Activated CD4-positive, alpha-beta T cell treated with anti-CD3 and anti-CD28 coated beads, Interleukin-10, Interleukin-2, amounts not matched to agents 100 ng/mL and 50 ng/mL, durations not matched to agents 16 hours and 8 hours (primary cell): ENCODE measurements around the gene HPCAL1.
A peak's percentile ranks its signal among the peaks of the same experiment; 100 is the strongest.

Experiments
- DNase-seq: peaks from one replicate; pipeline ENCODE4 v3.0.0-alpha.2; 2020

The HPCAL1 gene

DNA sequence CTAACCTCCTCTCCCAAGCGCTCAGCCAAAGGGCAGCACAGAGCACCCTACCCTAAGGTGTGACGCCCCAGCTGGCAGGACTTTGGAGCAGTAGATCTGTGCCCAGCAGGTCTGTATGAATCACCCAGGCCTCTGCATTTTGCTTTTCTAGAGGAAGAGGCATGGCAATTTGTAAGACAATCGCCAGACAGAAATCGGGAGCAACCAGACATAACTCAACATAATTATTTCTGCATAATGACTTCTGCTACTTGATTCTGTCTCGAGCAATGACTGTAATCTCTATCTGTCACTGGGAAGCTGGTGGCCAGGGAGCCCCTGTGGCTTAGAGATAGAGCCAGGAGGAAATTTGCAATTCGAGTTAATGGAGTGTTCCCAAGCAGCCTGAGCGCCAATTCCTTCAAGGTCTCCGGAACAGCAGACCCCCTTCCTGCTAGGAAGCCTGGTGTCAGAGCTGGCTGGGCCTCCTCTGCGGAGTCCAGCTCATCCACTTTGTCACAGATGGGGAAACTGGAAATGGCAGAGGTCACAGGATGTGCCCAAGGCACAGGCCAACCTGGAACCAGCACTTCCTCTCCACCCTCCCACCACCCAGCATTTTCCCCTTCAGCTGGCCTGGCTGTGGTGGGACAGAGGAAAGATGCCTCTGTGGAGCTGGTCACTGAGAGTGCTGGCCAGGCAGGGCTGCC, 90.4 kb downstream of the HPCAL1 start:
- DNase-seq: no peak

GRCh38 chr2:10393640-10393982, 90.9 kb downstream of the HPCAL1 start:
- DNase-seq: no peak

- no peak for DNase-seq
Measured at GRCh38 chr2:10395893-10396292, 93.2 kb downstream of the HPCAL1 start.

DNA sequence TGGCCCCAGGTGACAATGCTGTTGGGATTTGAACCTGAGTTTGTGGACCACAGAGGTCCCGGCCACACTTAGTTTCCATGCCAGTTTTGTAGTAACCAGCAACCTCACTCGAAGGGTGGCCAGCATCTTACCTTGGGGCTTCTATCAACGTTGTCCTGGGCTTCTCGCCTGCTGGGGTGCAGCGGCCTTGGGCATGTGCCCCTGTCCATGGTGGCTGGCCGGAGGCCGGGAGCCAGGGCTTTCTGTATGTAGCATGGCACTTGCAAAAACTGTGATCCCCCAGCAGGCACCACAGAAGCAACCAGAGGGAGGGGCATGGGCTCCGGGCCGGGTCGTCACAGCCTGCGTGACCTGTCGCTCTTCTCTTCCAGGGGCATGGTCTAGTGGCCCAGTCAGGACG, 93.8 kb downstream of the HPCAL1 start:
- DNase-seq: no peak

DNA sequence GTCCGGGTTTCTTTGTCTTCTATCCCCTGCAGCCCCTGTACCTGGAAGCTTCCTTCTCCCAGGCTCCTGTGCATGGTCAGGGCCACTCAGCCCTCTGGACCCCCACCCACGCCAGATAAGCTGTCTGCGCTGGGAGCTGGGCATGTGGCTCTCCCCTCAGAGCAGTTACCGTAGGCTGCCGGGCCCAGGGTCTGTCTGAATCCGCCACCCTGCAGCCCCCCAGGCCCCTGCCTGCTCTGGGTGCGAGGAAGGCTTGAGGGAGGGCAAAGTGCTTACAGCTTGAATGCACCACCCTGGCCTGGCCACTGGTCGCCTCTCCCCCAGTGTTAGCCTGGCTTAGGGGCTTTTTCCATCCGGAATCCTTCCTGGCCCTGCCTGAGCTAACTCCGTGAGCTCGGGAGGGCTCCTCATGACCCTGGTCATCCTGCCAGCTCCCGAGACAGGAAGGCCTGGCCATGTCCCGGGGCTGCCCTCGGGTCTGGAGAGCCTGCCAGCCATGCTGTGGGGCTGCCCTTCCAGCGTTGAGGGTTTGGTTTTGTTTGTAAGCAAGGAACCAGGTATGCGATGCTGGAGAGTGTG, 94.7 kb downstream of the HPCAL1 start:
- DNase-seq: no peak

DNA sequence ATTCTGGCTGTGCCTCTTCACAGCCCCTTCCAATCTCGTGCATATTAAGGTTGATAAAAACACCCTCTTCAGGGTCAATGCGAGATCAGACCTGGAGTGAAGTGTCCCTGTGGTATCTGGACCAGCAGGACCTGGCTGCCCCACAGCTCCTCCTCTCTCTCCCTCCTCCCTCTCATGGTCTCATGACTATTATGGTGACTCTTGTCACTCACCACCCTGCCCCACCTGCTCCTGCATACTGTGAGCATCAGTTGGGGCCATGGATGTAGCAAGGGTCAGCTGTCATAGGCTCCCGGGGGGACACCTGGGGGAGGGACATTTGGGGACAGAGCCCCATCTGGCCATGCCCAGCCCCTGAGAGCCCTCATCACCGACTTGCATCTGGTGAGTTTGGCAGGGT, 95.2 kb downstream of the HPCAL1 start:
- no peak for DNase-seq

DNA sequence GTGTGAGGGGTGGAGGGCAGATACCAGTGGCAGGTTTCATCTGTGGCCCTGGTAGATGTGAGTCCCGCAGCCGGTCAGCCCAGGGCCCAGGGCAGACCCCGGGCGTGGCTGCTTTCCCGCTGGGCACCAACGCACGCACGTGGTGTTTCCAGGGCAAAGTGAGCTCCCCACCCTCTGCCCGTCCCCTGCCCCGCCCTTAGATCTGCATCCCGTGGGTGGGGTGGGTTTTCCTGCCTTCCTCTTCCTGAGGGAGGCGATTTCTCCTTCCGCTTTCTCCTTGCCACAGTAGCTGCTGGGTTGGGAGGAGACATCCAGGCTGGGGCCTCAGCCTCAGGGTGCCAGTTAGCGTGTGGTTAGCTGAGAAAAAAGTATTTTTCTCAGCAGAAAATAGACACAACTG, 95.8 kb downstream of the HPCAL1 start:
- DNase-seq: no peak

GRCh38 chr2:10399358-10399757, 96.7 kb downstream of the HPCAL1 start:
- no peak for DNase-seq

- DNase-seq: no peak
Measured at GRCh38 chr2:10400002-10400401, 97.3 kb downstream of the HPCAL1 start.

GRCh38 chr2:10400568-10400977, 97.9 kb downstream of the HPCAL1 start:
- DNase-seq: peak; percentile 71

DNA sequence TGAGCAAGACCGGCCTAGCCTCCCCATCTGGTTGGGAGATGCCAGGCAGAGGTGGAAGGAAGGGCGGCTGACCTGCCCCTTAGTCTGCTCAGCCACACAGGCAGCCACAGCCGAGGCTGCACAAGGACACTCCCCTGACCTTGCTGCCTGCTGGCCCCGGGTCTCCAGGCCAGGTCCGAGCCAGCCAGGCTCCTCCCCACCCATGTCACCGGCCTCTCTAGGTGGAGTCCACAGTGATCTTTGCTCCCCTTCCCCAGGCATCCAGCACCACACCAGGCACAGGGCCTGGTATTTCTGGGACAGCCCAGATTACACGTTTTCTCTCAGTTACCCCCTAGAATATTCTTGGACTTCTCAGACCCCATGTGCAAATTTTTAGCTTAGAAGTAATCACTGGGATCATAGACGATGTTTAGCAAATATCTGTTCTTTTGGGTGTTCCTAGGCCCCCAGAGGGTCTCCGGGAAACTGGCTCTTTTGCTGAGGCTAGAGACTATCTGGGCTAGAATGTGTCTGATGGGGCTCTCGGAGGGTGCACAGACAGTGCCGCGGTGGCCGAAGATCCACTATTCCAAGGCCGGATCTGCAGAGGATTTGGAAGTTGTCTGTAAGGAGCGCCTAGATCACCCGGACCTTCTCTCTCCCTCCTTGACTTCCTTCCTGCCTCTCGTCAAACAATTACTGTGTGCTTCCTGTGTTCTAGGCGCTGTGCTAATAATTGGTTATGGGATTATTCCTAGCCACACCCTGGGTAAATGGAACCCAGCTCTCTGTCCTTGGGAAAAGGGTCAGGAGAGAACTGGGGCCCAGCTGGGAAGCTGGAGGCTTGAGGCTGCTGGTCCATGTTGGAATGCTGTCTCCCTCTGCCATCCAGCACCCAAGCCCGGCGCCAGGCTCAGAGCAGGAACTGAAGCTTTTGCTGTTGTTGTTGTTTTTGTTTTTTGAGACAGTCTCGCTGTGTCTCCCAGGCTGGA, 98.6 kb downstream of the HPCAL1 start:
- DNase-seq: no peak

- DNase-seq: no peak
Measured at GRCh38 chr2:10402062-10402585, 99.4 kb downstream of the HPCAL1 start.

DNA sequence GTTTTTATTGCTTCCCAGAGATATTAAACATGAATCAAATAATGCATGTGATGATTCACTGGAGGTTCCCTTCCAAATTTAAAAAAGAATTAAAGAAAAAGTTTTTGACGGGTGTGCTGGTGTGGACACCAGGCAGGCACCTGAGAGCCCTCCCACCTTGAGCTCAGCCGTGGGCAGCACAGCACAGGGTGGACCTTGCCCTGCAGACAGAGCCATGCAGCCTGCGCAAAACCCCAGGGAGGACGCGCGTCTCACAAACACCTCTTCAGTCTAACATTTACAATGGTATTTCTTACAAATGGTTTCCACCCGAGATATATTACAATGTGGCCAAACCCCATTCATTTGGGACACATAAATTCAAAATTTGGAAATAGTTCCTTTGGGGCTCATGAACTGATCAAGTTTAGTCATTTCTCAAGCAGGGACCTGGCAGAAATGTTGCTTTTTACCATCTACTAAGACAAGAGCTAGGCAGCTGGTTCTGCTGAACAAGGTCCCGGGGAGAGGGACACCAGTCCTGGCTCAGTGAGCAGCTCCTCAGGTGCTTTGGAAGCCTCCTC, 100.0 kb downstream of the HPCAL1 start:
- no peak for DNase-seq

DNA sequence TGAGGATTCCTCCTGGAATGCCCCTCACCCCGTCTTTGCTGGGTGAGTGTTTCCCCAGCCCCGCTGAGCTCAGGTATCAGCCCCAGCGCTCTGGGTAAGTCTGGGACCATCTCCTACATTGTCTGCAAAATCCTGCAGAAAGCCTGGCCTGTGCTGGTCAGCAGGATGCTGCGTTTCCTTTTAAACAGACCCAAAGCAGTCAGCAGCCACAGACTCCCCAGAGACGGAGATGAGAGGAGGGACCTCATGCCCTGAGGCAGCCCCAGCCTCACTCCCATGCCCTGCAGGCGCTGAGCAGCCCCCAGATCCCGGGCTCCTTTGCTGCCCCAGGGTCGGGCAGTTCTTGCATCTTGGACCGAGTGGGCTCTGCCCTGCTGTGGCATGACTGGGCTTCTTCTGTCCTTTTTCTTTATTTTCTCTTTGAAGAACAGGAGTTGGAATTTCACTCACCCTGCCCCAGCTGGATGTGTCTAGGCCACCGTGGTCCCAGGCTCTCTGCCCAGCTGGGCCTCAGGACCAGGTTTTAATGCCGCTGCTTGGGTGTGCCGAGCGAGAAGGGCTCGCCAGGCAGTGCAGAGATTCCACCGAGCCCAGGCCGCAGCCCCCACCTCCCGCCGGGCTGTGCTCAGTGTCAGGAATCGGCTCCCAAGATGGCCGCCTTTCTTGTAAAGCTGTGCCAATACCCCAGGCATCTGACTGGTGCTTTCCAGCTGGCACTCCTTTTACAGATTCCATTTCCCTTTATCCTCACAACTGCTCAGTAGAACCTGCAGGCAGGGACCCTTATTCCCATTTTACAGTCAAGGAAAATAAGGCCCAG, 101.8 kb downstream of the HPCAL1 start:
- no peak for DNase-seq

DNA sequence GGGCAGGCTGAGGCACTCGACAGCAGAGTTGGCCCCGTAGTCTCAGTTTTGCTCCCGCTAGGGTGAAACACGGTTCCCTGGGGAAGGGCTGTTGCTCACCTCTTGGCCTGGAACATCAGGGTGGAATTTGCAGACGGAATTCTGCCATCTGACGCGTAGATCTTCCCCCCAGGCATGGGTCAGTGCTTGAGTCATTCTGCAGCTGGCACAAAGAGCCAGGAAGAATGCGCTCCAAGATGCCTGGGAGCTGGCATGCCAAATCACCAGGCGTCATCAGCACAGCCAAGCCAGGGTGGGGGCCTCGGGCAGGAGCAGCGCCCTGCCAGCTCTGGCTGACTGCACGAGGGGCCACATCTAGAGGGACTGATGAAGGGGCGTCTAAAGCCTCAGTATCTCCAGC, 102.7 kb downstream of the HPCAL1 start:
- no peak for DNase-seq

DNA sequence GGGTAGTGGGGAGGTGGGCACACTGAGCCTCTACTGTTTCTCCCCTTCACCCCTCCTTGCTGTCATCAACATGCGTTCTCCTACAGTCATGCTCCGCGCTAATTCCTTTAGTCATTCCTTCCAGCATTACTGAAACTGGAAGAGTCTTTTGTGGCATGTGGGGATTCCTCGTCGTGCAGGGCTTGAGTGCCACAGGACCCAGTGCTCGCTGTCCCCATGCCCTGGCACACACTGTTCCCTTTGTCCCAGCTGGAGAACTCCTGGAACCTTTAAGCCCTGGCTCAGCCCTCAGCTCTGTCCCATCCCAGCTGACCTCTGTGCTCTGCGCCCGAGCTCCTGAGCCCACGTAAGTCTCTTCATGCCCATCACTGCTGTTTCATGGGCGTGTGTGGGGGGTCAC, 103.3 kb downstream of the HPCAL1 start:
- DNase-seq: no peak

GRCh38 chr2:10406491-10407188, 103.9 kb downstream of the HPCAL1 start:
- no peak for DNase-seq

GRCh38 chr2:10407432-10407831, 104.7 kb downstream of the HPCAL1 start:
- DNase-seq: no peak

DNA sequence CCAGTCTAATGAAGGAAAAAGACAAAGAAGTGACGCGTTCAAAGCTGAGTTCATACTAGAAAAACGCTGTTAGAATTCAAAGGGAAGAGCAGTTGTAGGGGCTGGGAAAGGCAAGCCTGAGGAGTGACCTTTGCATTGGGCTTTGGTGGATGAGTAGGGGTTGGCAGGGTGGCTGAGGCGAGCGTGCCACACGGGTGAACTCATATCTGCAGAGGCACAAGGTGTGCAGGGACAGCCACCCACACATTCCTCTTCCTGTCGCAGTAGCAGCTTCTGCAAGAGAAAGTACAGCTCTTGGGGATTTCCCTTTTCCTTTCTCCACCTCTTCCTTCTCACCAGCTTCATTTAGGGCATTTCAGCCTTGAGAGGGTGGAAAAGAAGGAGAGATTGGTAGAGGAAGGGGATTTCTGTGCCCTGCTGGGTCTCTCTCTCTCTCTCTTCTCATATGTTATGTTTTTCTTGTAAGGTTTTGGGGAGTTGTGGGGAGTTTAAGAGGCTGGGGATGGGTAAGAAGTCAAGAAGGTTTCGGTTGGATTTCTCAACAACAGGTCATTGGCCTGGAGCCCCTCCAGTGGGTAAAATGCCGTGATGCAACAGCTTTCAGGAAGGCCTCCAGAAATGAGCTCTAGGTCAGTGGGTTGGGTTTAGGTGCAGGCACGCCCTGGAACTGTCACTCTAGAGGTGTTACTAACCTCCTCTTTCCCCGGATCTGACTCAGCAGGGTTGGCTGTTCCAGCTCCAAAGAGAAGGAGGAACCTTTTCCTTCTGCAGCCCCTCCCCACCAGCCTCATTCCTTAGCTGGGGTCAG, 105.3 kb downstream of the HPCAL1 start:
- DNase-seq: peak; percentile 91

DNA sequence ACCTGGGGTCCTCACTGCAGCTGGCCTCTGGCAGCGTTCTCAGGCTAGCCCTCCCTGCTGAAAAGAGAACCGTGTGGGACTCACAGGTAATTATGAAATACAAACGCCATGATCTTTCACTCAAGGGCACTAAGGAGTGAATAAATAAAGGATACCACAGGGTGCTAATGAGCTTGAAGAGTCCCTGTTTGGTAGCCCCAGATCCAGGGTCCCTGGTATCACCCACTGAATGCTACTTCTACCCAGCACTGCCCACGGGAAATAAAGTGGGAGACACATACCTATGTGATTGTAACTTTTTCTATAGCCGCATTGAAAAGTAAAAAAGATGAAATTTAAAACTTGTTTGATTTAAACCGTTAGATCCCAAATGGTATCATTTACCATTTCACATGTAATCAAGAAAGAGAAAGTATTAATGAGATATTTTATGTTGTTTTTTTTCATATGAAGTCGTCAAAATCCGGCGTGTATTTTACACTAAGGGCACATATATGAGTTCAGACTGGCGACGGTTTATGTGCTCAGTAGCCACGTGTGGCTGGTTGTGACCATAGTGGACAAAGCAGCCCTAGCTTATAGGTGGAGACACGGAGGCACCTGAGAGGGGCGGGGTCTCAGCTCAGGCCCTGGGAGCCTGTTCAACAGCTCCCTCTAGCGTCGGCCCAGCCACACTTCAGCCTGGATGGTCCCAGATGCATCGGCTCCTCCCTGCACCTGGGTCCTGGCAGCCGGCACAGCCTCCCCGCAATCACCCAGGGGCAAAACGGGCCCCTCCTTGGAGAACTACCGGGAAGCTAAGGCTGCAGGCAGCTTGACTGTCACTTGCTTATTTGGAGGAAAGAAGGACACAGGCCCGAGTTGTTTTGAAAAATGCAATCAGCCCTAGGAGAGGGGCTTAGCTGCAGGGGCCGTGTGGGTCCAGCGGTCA, 106.2 kb downstream of the HPCAL1 start:
- DNase-seq: peak; percentile 90
